Measurements from ENCODE around the gene P3H3. TPM values are rescaled to one million over a fixed set of nuclear protein-coding genes. Genes with fewer than 3 reads are reported as not detected.

The P3H3 gene
- total and polyA plus RNA-seq, 2 of the 4 experiments (the other 2 are of a cell fraction), result 27.8 to 83.9 TPM

GRCh38 chr12:6842075-6842474 lies 13.9 kb downstream of the P3H3 start (continued):
- TF ChIP-seq NFE2L2 (IDR thresholded peaks at IDR 0.05; ENCODE audit: low read depth, low read length) (no peak), MAZ (IDR thresholded peaks at IDR 0.05; ENCODE audit: borderline replicate concordance, low read depth, low read length) (no peak), RAD21 (IDR thresholded peaks at IDR 0.05; ENCODE audit: low read length) (no peak)

DNA sequence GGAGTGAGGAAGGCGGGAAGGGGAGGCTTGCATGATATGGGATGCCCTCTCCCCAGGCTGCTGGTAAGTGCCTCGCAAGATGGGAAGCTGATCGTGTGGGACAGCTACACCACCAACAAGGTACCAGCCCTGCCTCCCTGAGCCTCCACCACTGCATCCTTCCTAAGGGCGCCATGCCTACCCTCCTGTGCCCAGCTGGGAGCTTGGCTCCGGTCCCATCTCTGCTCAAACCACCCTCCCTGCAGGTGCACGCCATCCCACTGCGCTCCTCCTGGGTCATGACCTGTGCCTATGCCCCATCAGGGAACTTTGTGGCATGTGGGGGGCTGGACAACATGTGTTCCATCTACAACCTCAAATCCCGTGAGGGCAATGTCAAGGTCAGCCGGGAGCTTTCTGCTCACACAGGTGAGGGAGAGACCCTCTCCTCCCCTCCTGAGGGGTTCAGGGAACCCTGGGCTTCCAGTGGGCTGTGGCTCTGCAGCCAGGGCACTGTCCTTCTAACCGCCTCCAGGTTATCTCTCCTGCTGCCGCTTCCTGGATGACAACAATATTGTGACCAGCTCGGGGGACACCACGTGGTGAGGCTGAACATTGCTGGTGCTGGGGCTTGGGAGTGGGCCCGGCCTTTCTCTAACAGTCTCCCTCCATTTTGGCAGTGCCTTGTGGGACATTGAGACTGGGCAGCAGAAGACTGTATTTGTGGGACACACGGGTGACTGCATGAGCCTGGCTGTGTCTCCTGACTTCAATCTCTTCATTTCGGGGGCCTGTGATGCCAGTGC lies 15.1 kb downstream of the P3H3 start:
- intact Hi-C loops (cut with micrococcal nuclease) (no loop called here), in situ Hi-C loops (cut with MboI; ENCODE audit: low sequenced_read_pairs) (no loop called here), dilution Hi-C loops (cut with HindIII; ENCODE audit: low sequenced_read_pairs, unreplicated experiment) (no loop called here)
- Histone ChIP-seq H3K4me3 (ENCODE audit: insufficient read depth, low read depth, low read length) (no peak overlapping the region), H3K56ac (ENCODE audit: extremely low read depth, insufficient read depth, low read length) (no peak overlapping the region), H2AK9ac (replicated peaks; ENCODE audit: low read depth, low read length, poor library complexity) (no peak overlapping the region), H3K14ac (replicated peaks; ENCODE audit: low read depth, low read length) (no peak overlapping the region), H2BK120ac (ENCODE audit: low read depth, low read length) (no peak overlapping the region), H3K18ac (ENCODE audit: low read depth, low read length) (no peak overlapping the region), H4K20me1 (ENCODE audit: insufficient read depth, low read length) (no peaks in the 10 kb centered on the region; the same call in 1 of the 2 replicates), H3K4me2 (ENCODE audit: low read depth, low read length) (no peak overlapping the region), H3K27ac (ENCODE audit: insufficient read depth, low read length) (no peak overlapping the region), H4K5ac (ENCODE audit: low read depth, low read length) (no peak overlapping the region), H3K36me3 (ENCODE audit: control insufficient read depth, insufficient read depth, low read length) (peaks cover 71% of the 10 kb centered on the region), H3K79me1 (ENCODE audit: low read depth in 1 of 2, low read length in 2 of 2) (peaks cover 6 to 13% of the 10 kb centered on the region in 2 experiments; a peak in 3 of 4 replicates), H3K27me3 (ENCODE audit: control insufficient read depth, insufficient read depth, low read length) (no peaks in the 10 kb centered on the region), H3K23ac (ENCODE audit: low read depth, low read length) (no peak overlapping the region), H2BK20ac (ENCODE audit: low read depth, low read length) (no peak overlapping the region), H4K91ac (ENCODE audit: insufficient read depth, low read depth, low read length) (no peak overlapping the region), H2AFZ (replicated peaks; ENCODE audit: low read length, poor library complexity) (no peak overlapping the region), H3K9ac (ENCODE audit: low read depth, low read length) (no peak overlapping the region), H4K8ac (ENCODE audit: low read depth in 2 of 2, low read length in 2 of 2) (no peak overlapping the region), H3K9me1 (ENCODE audit: insufficient read depth, low read length) (no peaks in the 10 kb centered on the region), H2AK5ac (ENCODE audit: low read depth, low read length) (no peak overlapping the region), H2BK5ac (ENCODE audit: low read depth, low read length, poor library complexity, severe bottlenecking) (no peak overlapping the region), H3K4ac (ENCODE audit: low read depth, low read length) (no peak overlapping the region), H3K9me3 (ENCODE audit: control insufficient read depth, insufficient read depth, low read length) (no peaks in the 10 kb centered on the region), H3K4me1 (ENCODE audit: control insufficient read depth, insufficient read depth, low read length) (no peaks in the 10 kb centered on the region), H2BK15ac (ENCODE audit: low read depth, low read length) (no peak overlapping the region)
- ChIA-PET POLR2A (ENCODE audit: unreplicated experiment) (interaction anchor here (1.1 kb wide), 1 partner anchor 9 kb away, joined by 3 read pairs; no protein-coding TSS in a partner anchor), CTCF (interaction anchor here (0.6 to 0.9 kb wide), 2 partner anchors 7 to 8 kb away, joined by 3 to 6 read pairs; partner anchors contain the start of gene USP5)
- TF ChIP-seq RCOR1 (IDR thresholded peaks at IDR 0.05; ENCODE audit: insufficient replicate concordance, low read length), result no peak
- TF ChIP-seq MAFK (IDR thresholded peaks at IDR 0.05; ENCODE audit: low read depth, low read length), result no peak
- no peak for TF ChIP-seq RFX5 (IDR thresholded peaks at IDR 0.05; ENCODE audit: low read depth, low read length)
- no peak for TF ChIP-seq BHLHE40 (IDR thresholded peaks at IDR 0.05; ENCODE audit: low read depth, low read length)
- TF ChIP-seq MAZ (IDR thresholded peaks at IDR 0.05; ENCODE audit: borderline replicate concordance, low read depth, low read length), result no peak
- TF ChIP-seq CHD1 (IDR thresholded peaks at IDR 0.05; ENCODE audit: low read depth, low read length), result no peak
- ATAC-seq (ENCODE audit: low read depth), result no peak
- 80% methylated on average over 2 of the region's 16 CpGs; no CpG with 5 or more reads in 1 of the 2 experiments for WGBS, 2 experiments (ENCODE audit: extremely low coverage in 2 of 2, insufficient read length in 1 of 2)
- DNase-seq, result no peak
- no TSS peak for BruUV-seq (replicated peaks)
